Measurements from ENCODE around the gene CGREF1. TPM values are rescaled to one million over a fixed set of nuclear protein-coding genes. Genes with fewer than 3 reads are reported as not detected.
"Not testable (repeated sequence)": the region's sequence is repeated elsewhere in the genome, so short reads cannot be mapped to it uniquely, and the experiment has no call there.

The CGREF1 gene
- total and polyA plus RNA-seq, 11 donors = 0.24 to 2.7 (median 0.92) TPM; not detected in 1

GRCh38 chr2:27121906-27122305, 3.0 kb upstream of the CGREF1 start:
- H3K27ac ChIP-seq = no peak overlapping the region
- 76 to 97% (median 81%) methylated on average over 2 of the region's 2 CpGs for WGBS, 4 donors
- intact Hi-C loops (cut with DNase I) = no loop called here

GRCh38 chr2:27119330-27119670, 372 bp upstream of the CGREF1 start:
- H3K27me3 ChIP-seq = peaks cover 0 to 28% (median 17%) of the 10 kb centered on the region in 9 donors

More at GRCh38 chr2:27121906-27122305, 3.0 kb upstream of the CGREF1 start:
- Histone ChIP-seq H3K4me3 (no peak overlapping the region), H3K9me3 (no peaks in the 10 kb centered on the region), H3K27me3 (peaks cover 0 to 28% (median 17%) of the 10 kb centered on the region in 9 donors), H3K36me3 (no peaks in the 10 kb centered on the region), H3K4me1 (peaks cover 0 to 25% (median 15%) of the 10 kb centered on the region in 12 donors)
- ATAC-seq (no peak), DNase-seq (no peak)
- TF ChIP-seq POLR2A (IDR thresholded peaks at IDR 0.05) (no peak), CTCF (IDR thresholded peaks at IDR 0.05) (no peak)

GRCh38 chr2:27117995-27118524, 868 bp downstream of the CGREF1 start:
- Histone ChIP-seq H3K27me3 (peaks cover 0 to 28% (median 17%) of the 10 kb centered on the region in 9 donors), H3K4me3 (peak overlapping the region in 10 of 12 donors; percentile 14 to 51 (median 40)), H3K36me3 (no peaks in the 10 kb centered on the region), H3K27ac (no peak overlapping the region), H3K9me3 (no peaks in the 10 kb centered on the region), H3K4me1 (peaks cover 0 to 18% (median 8%) of the 10 kb centered on the region in 12 donors)
- intact Hi-C loops (cut with DNase I) = no loop called here
- TF ChIP-seq POLR2A (IDR thresholded peaks at IDR 0.05) (no peak), CTCF (IDR thresholded peaks at IDR 0.05) (no peak)
- ATAC-seq (no peak), DNase-seq (no peak)
- 22 to 62% (median 24%) methylated on average over 3 to 14 of the region's 14 CpGs for WGBS, 4 donors

More at GRCh38 chr2:27119330-27119670, 372 bp upstream of the CGREF1 start:
- ATAC-seq; intact Hi-C loops (cut with DNase I); H3K27ac ChIP-seq; H3K9me3 ChIP-seq; H3K36me3 ChIP-seq; DNase-seq: not testable (repeated sequence)
- 80 to 88% (median 84%) methylated on average over 8 of the region's 8 CpGs for WGBS, 4 donors
- peak overlapping the region in 8 of 12 donors; percentile 14 to 51 (median 42) for H3K4me3 ChIP-seq
- H3K4me1 ChIP-seq = peaks cover 0 to 25% (median 13%) of the 10 kb centered on the region in 12 donors

GRCh38 chr2:27115519-27115918, 3.4 kb downstream of the CGREF1 start:
- Histone ChIP-seq H3K36me3 (no peaks in the 10 kb centered on the region), H3K27ac (no peak overlapping the region), H3K4me3 (no peak overlapping the region), H3K27me3 (peaks cover 0 to 28% (median 17%) of the 10 kb centered on the region in 9 donors), H3K9me3 (no peaks in the 10 kb centered on the region), H3K4me1 (peaks cover 0 to 11% (median 4%) of the 10 kb centered on the region in 12 donors)
- intact Hi-C loops (cut with DNase I) = no loop called here
- no peak for DNase-seq
- no peak for ATAC-seq
- TF ChIP-seq POLR2A (IDR thresholded peaks at IDR 0.05) (no peak), CTCF (IDR thresholded peaks at IDR 0.05) (no peak)
- WGBS, 4 donors = 57 to 67% (median 66%) methylated on average over 2 of the region's 2 CpGs

GRCh38 chr2:27111392-27112078, 7.4 kb downstream of the CGREF1 start:
- DNase-seq; intact Hi-C loops (cut with DNase I); H3K9me3 ChIP-seq; H3K27me3 ChIP-seq; H3K36me3 ChIP-seq; ATAC-seq; H3K4me3 ChIP-seq; H3K4me1 ChIP-seq; H3K27ac ChIP-seq: not testable (repeated sequence)
- 82 to 92% (median 89%) methylated on average over 16 to 49 of the region's 49 CpGs for WGBS, 4 donors

- H3K27me3 ChIP-seq; ATAC-seq; intact Hi-C loops (cut with DNase I); H3K4me1 ChIP-seq; H3K27ac ChIP-seq; DNase-seq; H3K9me3 ChIP-seq; H3K36me3 ChIP-seq; H3K4me3 ChIP-seq: not testable (repeated sequence)
- 81 to 84% (median 83%) methylated on average over 24 of the region's 24 CpGs for WGBS, 4 donors
Measured at GRCh38 chr2:27110603-27111352, 8.2 kb downstream of the CGREF1 start.

Measured in heart left ventricle (tissue), 16 donors.